Fibroblast of skin of back (primary cell): ENCODE measurements around the gene KCNH1.
A peak's percentile ranks its signal among the peaks of the same experiment; 100 is the strongest.
"Not testable (repeated sequence)": the region's sequence is repeated elsewhere in the genome, so short reads cannot be mapped to it uniquely, and the experiment has no call there.

ENCODE experiments used
- DNase-seq: peaks from one replicate; pipeline ENCODE4 v3.0.0-alpha.2; 2013

KCNH1 gene

GRCh38 chr1:211009944-211010343 is 124.0 kb downstream of the KCNH1 start:
- no peak for DNase-seq

- no peak for DNase-seq
Measured at GRCh38 chr1:211007830-211008229, 126.1 kb downstream of the KCNH1 start.

GRCh38 chr1:210995931-210996330 is 138.0 kb downstream of the KCNH1 start:
- not testable (repeated sequence) for DNase-seq

GRCh38 chr1:210992837-210993236 is 141.1 kb downstream of the KCNH1 start:
- no peak for DNase-seq

- DNase-seq: no peak
Measured at GRCh38 chr1:210989905-210990304, 144.0 kb downstream of the KCNH1 start.

GRCh38 chr1:210981490-210981889 is 152.5 kb downstream of the KCNH1 start:
- no peak for DNase-seq

GRCh38 chr1:210980082-210980481 is 153.9 kb downstream of the KCNH1 start:
- DNase-seq: no peak

- no peak for DNase-seq
Measured at GRCh38 chr1:210978974-210979354, 155.0 kb downstream of the KCNH1 start.

GRCh38 chr1:210978316-210978973 is 155.5 kb downstream of the KCNH1 start:
- no peak for DNase-seq

GRCh38 chr1:210951279-210951678 is 182.7 kb downstream of the KCNH1 start:
- DNase-seq: no peak

GRCh38 chr1:210949940-210950546 is 183.9 kb downstream of the KCNH1 start:
- DNase-seq: peak; percentile 9

GRCh38 chr1:210949489-210949888 is 184.5 kb downstream of the KCNH1 start:
- DNase-seq: no peak

GRCh38 chr1:210949039-210949438 is 184.9 kb downstream of the KCNH1 start:
- peak; percentile 20 for DNase-seq

- no peak for DNase-seq
Measured at GRCh38 chr1:210944252-210944651, 189.7 kb downstream of the KCNH1 start.

GRCh38 chr1:210942513-210942912 is 191.4 kb downstream of the KCNH1 start:
- DNase-seq: no peak

GRCh38 chr1:210940081-210940617 is 193.8 kb downstream of the KCNH1 start:
- DNase-seq: no peak

- peak; percentile 48 for DNase-seq
Measured at GRCh38 chr1:210938416-210938925, 195.5 kb downstream of the KCNH1 start.

- DNase-seq: peak; percentile 21
Measured at GRCh38 chr1:210937846-210938245, 196.1 kb downstream of the KCNH1 start.

GRCh38 chr1:210935905-210936304 is 198.0 kb downstream of the KCNH1 start:
- DNase-seq: no peak

- no peak for DNase-seq
Measured at GRCh38 chr1:210932104-210932503, 201.8 kb downstream of the KCNH1 start.

GRCh38 chr1:210922666-210923065 is 211.3 kb downstream of the KCNH1 start:
- DNase-seq: no peak

- DNase-seq: no peak
Measured at GRCh38 chr1:210920716-210921694, 212.9 kb downstream of the KCNH1 start.

GRCh38 chr1:210920258-210920657 is 213.7 kb downstream of the KCNH1 start:
- DNase-seq: no peak
